HG03342 (cell line): ENCODE data around the gene TPK1.
"Not testable (repeated sequence)": the region's sequence is repeated elsewhere in the genome, so short reads cannot be mapped to it uniquely, and the experiment has no call there.

ENCODE experiments used
- ATAC-seq: cut with Tn5 transposase; IDR thresholded peaks from one replicate; pipeline ENCODE4 v1.9.1; 2021; ENCODE audit warnings: mild to moderate bottlenecking, moderate library complexity; ENCODE audit not compliant: unreplicated experiment

The TPK1 gene

DNA sequence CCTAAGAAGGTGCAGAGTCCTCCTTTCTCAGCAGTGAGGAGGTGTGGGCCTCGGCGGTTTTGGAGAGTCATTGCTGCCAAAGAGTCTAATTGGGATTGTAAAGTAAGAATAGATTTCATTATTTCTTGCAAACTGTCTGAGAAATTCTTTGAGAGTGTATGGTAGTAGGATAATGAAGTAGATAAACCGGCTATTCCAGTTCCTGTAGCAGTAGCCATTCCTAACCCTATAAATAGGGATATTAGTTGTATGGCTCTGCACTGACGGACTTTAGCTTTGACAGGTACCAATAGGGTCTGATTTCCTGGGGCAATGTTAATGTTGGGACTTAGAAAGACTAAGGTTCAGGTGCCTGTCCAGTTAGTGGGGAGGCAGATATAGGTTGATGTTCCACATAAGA lies 416.9 kb downstream of the TPK1 start:
- not testable (repeated sequence) for ATAC-seq

GRCh38 chr7:144416341-144416740 lies 419.5 kb downstream of the TPK1 start:
- no peak for ATAC-seq

- ATAC-seq: no peak
These were observed 420.0 kb downstream of the TPK1 start for GRCh38 chr7:144415858-144416257.

DNA sequence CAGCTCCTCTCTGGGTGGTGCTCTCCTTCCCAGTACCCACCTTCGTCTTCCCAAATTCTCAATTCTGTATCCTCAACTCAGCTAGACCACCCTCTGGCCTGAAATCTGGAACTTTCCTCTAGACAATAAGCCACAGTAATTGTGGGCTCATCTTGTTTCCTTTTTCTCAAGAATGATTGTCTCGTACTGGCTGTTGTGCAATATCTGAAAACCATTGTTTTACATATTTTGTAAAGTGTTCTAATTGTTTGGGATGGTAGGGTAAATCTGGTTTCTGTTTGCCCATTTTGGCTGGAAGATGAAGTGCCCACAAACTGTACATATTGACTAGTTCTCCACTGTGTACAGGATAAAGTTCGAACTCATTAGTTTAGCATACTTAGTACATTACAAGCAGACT lies 421.0 kb downstream of the TPK1 start:
- no peak for ATAC-seq

DNA sequence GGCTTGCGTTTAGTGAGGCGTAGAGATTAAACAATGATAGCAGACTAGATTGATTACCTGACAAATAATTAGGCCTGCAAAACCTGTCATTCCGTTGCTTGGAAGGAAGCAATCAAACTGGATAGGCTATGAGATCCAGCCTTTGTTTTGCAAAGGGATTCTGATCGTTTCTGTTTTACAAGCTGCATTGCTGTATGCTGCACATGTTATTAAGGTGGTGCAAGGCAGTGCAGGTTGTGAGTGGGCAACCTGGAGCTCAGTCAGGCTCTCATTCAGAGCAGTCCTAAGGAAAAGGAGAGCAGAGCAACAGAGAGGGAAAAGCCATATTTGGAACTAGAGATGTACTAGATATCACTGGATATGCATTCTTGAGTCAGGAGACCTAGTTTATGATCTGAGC lies 425.4 kb downstream of the TPK1 start:
- ATAC-seq: no peak

- no peak for ATAC-seq
These were observed 427.7 kb downstream of the TPK1 start for GRCh38 chr7:144408121-144408520.

DNA sequence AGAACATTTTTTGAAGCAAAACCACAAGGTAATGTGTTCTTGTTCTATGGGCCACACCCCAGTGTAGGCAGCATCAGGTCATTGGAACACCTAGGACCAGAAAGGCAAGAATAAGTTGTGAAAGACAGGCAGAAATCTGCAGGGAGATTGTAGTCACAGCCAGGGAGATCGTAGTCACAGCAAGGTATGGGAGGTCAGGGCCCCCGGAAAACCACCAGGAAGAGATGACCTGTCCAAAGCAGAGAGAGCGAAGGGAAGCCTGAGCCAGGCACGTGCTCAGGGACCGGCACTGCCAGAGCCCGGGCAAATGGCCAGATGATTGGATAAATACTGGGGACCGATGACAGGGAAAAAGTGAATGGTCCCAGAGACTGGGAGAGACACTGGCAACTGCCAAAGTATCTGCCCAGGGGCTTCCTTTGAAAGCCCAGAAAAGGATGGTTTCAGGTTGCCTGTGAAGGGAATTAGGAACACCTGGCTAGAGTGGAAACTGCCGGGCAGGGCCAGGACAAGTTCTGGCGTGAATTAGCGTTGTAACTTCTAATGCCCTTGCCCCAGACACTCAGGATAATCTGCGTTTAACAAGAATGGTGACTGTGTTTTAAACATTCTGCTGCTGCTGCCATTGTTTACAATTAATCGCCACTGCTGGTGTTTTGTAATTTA lies 428.5 kb downstream of the TPK1 start:
- ATAC-seq: no peak

DNA sequence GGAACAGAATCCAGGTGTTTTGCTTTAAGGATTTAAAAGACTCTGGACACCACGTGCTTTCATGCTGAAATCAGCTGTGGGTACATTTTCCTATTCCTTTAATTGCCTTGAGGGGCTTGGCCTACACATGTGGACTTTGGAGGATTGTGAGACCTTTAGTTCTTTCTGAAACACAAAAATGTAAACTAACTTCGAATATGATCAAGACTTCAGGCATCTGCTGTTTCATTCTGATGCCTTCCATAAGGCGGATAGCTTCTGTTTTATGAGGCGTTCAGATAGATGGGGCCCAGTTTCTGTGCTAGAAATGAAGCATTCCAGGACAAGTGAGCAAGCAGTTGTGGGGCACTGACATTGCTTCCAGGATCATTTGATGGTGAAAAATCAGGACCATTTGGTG lies 430.9 kb downstream of the TPK1 start:
- no peak for ATAC-seq

- ATAC-seq: no peak
These were observed 432.2 kb downstream of the TPK1 start, which contains the start of gene NOBOX for GRCh38 chr7:144403649-144404061. Gene NOBOX, minus strand, starts transcription at chr7:144403693.

DNA sequence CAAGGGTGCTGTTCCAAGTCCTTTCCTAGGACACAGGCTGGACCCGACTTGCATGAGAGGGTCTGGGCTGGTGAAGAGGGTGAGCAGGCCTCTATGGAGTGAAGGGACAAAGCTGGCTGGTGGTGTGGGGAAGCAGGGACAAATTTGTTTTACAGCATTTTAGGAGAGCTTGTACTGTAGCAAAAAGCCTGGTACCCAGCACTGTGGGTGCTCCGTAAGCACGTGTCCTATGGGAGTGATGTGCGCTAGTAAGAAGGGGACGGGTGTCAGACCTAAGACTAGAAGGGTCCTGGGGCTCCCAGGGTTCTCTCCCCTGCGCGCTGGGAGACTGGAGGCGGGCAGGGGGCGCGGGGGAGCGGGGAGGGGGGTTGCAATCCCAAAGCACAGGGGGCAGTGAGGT lies 432.8 kb downstream of the TPK1 start:
- no peak for ATAC-seq
